HG03097 (cell line): ENCODE data around the gene TSHR.
A peak's percentile ranks its signal among the peaks of the same experiment; 100 is the strongest.
"Not testable (repeated sequence)": the region's sequence is repeated elsewhere in the genome, so short reads cannot be mapped to it uniquely, and the experiment has no call there.

Experiments used
- ATAC-seq: cut with Tn5 transposase; IDR thresholded peaks from one replicate; pipeline ENCODE4 v1.9.1; 2021; ENCODE audit not compliant: unreplicated experiment, low FRiP score

Gene TSHR

DNA sequence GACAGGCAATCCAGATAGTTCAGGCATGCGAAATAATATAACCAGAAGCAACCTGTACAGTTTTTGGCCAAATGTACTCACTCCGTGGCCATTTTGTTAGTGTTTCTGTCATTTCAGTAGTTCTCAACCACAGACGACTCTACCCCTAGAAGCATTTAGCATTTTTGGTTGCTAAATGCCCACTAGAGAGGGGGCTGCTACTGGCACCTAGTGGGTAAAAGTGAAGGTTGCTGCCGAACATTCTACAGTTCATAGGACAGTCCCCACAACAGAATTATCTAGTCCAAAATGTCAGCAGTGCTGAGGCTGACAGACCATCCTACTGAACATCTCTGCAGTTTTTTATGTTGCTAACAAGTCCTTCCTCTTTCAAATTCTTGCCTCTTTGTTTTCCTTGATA, 107.4 kb downstream of the TSHR start:
- no peak for ATAC-seq

DNA sequence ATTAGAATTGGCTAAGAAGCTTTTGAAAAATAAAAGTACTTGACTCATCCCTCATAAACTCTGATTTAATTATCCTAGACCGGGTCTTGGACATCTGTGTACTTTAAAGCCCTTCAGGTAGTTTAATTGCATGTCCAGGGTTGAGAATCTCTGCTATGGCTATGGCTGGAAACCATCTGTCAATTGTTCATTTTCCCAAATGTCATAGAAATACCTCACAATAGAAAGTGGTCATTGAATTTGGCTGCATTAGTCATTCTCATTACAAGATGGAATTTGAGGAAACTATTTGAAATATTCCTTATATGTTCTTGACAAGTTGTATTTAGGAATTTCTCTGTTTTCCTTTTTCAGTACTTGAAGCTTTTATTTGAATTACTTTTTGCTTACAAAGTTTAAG, 111.3 kb downstream of the TSHR start:
- no peak for ATAC-seq

DNA sequence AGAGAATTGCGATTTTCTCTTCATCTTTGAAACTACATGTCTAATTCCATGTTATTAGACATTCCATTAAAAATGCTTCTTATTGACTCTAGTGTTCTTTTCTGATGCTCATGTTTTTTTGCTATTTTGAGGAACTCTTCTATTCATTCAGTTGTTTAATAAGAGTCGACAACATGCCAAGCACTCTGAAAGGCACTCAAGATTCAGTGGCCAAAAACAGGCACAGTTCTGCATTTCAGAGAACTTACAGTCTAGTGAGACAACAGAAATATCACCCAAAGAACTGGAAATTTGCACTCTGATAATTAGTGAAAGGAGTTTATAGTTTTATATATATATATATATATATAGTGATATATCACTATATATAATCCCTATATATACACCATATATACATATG, 111.7 kb downstream of the TSHR start:
- ATAC-seq = no peak

DNA sequence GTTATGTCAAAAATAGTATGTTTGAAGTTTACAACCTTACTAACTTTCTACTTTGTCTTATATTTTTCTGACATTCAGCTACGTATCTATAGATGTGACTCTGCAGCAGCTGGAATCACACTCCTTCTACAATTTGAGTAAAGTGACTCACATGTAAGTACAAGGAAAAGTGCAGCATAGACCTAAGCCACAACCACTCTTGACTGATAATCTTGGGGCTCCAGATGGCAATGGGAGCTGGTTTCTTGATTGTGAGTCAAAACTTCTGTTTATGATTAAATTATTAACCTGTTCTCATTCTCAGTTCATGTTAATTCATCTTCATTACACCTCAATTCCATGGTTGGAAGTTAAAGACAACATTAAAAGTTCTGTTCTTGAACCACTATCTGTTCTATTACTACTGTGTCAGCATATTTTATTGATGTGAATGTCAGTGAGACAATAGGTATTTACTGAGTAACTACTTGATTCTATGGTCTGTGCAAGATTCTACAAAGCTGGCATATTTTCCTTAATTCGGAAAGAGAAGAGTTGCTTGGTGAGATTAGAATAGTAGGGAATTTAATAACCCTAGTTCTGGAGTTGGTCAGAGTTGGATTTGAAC, 112.9 kb downstream of the TSHR start:
- ATAC-seq = no peak

DNA sequence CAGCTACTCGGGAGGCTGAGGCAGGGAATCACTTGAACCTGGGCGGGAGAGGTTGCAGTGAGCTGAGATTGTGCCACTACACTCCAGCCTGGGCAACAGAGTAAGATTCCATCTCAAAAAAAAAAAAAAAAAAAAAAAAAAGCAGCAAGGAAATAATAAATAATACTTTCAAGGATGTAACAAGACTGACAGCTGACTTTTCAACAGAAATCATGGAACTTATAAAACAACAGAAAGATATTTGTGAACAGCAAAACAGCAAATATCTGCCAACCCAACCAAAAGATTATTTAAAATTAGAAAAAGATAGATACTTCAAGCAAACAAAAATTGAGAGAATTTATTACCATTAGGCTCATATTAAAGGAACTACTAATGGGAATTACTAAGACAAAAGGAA, 115.1 kb downstream of the TSHR start:
- ATAC-seq = no peak

DNA sequence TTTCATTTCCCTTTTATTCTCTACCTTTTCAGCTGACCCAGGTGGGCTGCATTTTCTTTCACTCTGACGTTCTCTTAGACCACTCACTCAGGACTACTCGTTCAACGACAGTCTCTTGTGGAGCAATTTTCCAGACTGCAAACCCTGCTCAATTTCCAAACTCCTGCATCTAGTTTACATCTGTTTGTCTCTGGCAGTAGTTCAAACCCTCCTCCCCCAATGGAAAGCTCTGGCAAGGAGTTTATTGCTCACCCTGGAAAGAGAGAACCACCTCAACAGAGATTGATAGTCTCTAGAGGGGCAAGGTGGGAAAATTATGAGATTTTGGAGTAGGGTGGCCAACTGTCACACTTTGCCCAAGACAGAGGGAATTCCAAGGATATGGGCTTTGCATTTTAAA, 130.2 kb downstream of the TSHR start:
- ATAC-seq = no peak

DNA sequence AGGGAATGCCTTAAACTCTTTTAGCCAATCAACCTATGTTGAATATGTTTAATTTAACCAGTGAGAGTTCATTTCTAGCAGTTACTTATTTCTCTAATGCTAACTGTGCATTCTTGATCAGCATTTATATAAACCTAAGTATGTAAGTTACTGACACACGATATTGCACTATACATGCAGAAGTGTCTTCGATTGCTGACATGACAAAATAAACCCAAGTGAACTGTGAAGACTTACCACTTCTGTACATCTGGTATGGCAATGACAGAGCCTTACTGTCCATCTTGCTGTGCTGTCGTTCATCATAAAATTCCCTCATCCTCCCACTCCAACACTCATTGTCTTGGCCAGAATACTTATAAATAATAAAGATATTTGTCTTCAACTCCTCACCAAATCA, 131.8 kb downstream of the TSHR start:
- ATAC-seq = no peak

DNA sequence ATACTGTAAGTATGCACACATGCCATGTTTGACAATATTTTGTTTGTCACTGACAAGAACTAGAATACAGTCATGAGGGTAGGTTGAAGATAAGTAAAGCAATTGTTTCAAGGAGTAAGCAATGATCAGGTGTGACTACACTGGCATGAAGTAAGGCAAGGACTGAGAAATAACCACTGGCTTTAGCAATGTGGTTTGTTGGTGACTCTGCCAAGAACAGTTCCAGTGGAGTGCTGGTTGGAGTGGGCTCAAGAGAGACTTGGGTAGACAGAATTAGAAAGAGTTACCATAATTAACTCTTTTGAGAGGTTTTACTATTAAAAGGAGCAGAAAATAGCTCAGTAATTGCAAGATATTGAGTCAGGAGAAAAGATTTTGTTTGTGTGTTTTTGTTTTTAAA, 135.7 kb downstream of the TSHR start:
- no peak for ATAC-seq

DNA sequence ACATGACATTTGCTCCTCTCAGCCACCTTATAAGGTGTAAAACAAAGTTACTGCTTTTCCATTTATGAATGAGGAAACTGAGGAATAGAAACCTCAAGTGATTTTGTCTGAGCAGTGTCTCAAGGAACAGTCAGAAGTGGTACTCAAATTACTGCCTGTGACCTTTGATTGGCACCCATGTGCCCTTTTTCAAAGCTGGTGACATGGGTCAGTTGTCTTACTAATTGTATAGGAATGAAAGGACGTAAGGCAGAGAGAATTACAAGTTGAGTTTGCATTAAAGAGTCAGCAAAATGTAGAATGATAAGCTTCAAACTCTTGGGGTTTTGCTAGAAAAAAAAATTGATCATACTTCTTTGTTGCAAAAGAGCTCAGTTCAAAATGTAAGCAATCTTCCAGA, 136.2 kb downstream of the TSHR start:
- ATAC-seq = no peak

DNA sequence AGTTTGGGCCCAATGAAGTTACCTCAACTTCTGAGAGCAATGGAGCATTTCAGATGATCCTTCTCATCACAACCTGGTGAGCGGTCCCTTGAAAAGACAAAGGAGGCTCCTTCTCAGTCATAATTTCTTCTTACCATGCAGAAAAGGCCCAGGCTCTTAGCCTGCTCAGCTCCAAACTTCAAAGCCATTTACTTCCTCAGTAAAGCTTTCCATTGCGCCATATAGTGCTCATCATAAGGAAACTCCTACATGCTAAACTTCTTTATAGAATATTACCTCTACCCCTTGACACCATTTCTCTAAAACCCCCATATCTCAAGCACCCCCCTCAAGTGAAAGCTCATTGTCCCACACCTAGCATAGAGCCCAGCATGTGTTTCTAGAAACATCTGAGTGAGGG, 138.2 kb downstream of the TSHR start:
- ATAC-seq = no peak

DNA sequence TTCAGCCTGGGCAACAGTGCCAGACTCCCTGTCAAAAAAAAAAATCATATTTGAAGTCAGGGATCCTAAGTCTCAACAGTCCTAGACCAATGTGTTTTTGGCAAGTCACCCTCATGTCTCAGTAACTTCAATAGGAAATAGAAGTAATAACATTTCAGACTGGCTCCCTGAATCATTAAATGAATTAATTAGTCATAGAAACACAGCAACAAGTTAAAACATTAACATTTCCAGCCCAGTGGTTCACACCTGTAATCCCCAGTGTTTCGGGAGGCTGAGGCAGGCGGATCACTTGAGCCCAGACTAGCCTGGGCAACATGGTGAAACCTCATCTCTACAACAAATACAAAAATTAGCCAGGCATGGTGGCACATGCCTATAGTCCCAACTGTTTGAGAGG, 140.1 kb downstream of the TSHR start:
- no peak for ATAC-seq

DNA sequence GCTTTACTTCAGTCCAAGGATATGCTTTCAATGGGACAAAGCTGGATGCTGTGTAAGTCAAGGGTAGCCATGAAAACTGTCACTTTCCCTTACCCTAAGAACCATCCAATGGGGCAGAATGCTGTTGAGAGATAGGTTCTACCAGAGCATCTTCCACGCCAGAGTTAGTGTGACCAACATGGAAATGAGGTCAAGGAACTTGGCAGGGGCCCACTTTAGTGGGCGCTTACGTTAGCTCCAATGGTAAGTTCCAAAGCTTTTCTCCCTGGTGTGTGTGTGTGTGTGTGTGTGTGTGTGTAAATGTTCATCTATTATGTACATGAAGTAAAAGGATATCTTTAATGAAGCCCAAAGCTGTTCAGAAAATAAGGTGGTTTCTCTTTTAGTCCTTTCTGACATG, 141.2 kb downstream of the TSHR start:
- no peak for ATAC-seq

DNA sequence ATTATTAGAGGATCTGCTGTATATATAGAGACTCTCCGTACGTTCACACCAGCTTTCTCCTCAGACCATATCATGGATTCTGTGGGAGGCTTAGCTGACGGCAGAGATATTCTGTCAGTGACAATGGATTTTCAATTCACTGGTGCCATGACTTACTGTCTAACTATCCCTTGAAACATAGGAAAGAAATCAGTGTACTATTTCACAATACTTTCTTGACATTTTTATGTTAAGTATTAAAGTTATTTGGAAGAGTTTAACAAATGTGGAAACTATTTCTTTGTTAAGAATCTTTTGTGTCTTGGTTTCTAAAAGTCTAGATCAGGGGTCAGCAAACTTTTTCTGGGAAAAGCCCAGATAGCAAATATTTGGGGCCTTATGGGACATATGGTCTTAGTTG, 146.8 kb downstream of the TSHR start:
- no peak for ATAC-seq

DNA sequence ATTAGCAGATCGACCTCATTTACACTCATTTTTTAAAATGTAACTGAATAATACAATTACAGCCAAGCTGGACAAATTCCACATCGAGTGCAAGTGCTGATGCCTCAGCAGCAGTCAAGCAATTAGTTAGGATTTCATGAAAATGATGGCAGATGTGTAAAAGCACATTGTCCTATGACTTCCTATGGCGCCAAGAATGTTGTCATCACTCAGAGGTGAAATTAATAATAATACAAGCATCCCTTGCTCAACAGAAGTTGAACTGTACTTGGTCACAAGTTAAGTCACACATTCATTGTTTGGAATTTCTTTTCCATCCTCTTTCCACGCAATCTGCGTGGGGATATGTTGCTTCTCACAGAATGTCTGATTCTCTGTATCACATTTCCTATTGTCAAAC, 148.0 kb downstream of the TSHR start:
- no peak for ATAC-seq

DNA sequence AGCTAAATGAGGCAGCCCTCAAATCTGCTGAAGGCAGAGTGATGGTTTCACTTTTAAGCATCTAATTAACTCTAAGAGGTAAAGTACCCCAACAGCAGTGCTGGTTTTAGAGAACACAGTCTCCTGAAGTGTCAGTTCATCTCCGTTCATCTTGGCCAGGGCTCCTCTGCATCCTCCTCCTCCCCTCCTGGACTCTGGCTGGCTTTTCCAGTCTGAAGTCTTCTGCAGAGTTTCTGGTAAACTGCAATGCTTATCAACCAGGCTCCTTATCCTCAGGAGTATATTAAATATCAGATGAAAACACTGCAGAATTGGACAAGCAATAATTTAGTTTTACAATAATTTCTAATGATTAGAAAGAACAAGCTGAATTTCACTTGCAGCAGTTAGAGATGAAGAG, 150.0 kb downstream of the TSHR start:
- no peak for ATAC-seq

DNA sequence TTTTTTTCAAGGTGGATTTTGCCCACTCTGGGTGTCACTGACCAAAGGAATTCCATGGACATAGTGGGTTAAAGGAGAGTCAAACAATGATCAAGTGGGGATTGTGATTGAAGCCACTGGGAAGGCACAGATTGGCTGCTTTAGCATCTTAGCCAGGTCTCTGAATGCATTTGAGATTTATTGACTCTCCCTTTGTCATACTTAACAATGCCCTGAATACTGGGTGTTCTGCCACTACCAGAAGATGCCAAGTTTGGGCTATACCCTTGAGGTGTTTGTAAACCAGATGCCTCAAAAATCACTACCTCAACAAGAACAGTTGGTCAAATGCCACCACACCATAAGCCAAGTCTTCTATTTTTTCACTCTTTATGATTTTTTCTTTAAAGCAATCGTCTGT, 150.5 kb downstream of the TSHR start:
- ATAC-seq = no peak

DNA sequence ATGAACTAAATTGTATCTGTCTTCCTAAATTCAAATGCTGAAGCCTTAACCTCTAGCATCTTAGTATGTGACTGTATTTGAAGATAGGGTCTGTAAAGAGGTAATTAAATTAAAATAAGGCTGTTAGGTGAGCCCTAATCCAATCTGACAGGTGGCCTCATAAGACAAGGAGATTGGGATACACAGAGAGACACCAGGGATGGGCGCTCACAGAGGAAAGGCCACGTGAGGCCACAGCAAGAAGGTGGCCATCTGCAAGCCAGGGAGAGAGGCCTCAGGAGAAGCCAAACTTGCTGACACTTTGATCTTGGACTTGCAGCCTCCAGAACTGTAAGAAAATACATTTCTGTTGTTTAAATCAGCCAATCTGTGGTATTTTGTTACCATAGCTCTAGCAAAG, 154.8 kb downstream of the TSHR start:
- ATAC-seq = no peak

DNA sequence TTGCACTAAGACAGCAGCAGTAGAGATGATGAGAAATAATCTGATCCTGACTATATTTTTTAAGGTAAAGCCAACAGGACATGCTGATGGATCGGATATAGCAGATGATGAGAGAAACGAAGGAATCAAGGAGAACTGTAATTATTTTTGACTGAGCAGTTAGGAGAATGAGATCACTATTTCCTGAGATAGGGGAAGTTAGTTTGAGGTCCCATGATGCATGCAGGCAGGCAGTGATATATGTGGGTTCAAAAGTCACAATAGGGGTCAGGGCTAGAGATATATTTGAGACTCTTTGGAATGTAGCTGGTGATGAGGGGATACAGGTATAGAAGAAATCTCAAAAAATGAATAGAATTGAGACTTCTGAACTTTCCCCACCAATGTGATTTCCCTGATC, 157.8 kb downstream of the TSHR start:
- no peak for ATAC-seq

DNA sequence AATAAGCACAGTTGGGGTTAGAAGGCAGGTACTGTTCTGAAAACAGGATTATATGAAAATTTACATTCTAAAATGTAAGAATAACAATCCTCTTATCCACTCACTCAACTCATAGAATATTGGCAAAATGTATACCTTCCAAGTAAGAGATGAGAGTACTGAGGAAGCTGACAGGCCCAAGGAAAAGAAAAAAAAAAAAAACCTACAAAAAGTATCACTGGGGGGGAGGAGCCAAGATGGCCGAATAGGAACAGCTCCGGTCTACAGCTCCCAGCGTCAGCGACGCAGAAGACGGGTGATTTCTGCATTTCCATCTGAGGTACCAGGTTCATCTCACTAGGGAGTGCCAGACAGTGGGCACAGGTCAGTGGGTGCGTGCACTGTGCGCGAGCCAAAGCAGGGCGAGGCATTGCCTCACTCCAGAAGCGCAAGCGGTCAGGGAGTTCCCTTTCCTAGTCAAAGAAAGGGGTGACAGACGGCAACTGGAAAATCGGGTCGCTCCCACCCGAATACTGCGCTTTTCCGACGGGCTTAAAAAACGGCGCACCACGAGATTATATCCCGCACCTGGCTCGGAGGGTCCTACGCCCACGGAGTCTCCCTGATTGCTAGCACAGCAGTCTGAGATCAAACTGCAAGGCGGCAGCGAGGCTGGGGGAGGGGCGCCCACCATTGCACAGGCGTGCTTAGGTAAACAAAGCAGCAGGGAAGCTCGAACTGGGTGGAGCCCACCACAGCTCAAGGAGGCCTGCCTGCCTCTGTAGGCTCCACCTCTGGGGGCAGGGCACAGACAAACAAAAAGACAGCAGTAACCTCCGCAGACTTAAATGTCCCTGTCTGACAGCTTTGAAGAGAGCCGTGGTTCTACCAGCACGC, 158.8 kb downstream of the TSHR start:
- not testable (repeated sequence) for ATAC-seq

DNA sequence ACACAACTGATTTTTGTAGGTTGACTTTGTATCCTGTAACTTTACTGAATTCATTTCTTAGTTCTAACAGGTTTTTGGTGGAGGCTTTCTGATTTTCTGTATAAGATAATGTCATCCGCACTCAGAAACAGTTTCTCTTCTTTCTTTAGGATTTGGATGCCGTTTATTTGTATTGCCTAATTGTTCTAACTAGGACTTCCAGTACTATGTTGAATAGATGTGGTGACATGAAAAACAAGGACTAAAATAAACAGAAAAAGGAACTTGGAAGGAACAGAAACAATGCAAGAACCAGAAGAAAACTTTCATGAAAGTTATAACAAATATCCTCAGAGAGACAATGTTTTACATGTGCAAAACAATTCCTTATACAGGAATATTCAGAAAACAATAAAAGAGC, 165.1 kb downstream of the TSHR start:
- ATAC-seq = no peak

DNA sequence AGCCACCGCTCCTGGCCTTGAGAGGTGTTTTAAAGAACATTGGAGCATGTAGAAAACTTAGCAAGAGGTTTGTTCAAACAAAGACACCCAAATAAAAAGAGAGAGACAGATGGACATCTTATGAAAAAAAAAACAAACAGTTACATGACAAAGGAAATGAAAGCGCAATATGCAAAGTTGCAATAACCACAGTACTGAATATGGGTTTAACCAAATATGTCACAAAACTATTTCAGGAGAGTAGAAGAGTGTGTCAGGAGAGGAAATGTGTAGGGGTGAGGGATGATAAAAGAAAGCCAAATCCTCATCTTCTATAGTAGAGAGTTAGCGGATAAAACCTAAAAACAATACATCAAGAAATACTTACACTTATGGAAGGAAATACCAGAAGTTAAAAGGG, 166.9 kb downstream of the TSHR start:
- ATAC-seq = peak; percentile 97

DNA sequence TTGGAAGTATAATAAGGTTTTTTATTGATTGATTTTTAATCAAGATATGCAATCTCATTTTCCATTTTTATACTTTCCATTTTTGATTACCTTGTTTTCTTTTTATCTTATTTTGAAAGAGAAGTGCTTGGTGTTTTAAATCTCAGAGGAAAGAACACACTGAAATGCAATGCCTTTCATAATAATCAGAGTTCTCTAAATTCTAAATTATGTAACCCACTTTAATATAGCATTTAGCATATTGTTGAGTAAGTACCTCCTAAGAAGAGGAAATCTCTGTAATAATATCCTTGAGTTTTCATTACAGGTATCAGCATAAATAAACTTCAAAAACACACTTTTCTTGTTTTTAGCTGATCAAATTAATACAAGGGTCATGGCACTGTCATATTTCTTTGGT, 168.4 kb downstream of the TSHR start:
- no peak for ATAC-seq
